Left colon (tissue), 2 donors: Measurements from ENCODE around the gene BCAT1. TPM values are rescaled to one million over a fixed set of nuclear protein-coding genes. Genes with fewer than 3 reads are reported as not detected.
"Not testable (repeated sequence)": the region's sequence is repeated elsewhere in the genome, so short reads cannot be mapped to it uniquely, and the experiment has no call there.

ENCODE experiments used
- ATAC-seq: fragments of 200-7000 bp; cut with Tn5 transposase; one replicate; pipeline ENCODE4 v1.9.1; 2020; ENCODE audit warnings: mild to moderate bottlenecking, moderate library complexity
- DNase-seq, 2 donors: peaks; one replicate each; pipeline ENCODE4 v3.0.0-alpha.2; 2020
- intact Hi-C, 2 donors: fragments of 100-400 bp; cut with DNase I in 1 of 2; cut with micrococcal nuclease in 1 of 2; formaldehyde crosslinking; loops; one replicate each; pipeline versions ENCODE4 v1.11.2 to v1.14.0; 2022; cut with DNase I, micrococcal nuclease
- total RNA-seq, 2 donors: library from RNA; stranded (reverse); fragmentation: NEBNext Ultra II Directional; extraction: Animal tissue kit (Norgen Biotek cat#: 25700); gene quantifications; one replicate each; pipeline ENCODE4 v1.2.1, GENCODE V29; 2021
- donor health status: DM: no; HTN: no; CAD: no.
- donor health status: DM: yes; HTN: yes; CAD: no.

Gene BCAT1
- total RNA-seq, 2 donors from 2014 or later, result 6.0 to 9.4 TPM

- DNase-seq (no peak), ATAC-seq (no peak)
- intact Hi-C loops, result no loop called here
Observed at GRCh38 chr12:24966951-24967564, 18.2 kb upstream of the BCAT1 start.

GRCh38 chr12:24964342-24964741, 15.4 kb upstream of the BCAT1 start:
- DNase-seq, result no peak
- intact Hi-C loops, result no loop called here
- ATAC-seq, result no peak

GRCh38 chr12:24960222-24960855, 11.4 kb upstream of the BCAT1 start:
- ATAC-seq (no peak), DNase-seq (no peak)
- intact Hi-C loops, result no loop called here

GRCh38 chr12:24956351-24956750, 7.5 kb upstream of the BCAT1 start:
- ATAC-seq, intact Hi-C loops, DNase-seq: not testable (repeated sequence)

- no peak for DNase-seq
- intact Hi-C loops, result no loop called here
Observed at GRCh38 chr12:24955853-24956252, 7.0 kb upstream of the BCAT1 start.

GRCh38 chr12:24955389-24955788, 6.5 kb upstream of the BCAT1 start:
- DNase-seq, result no peak
- intact Hi-C loops, result no loop called here

More at GRCh38 chr12:24955853-24956252, 7.0 kb upstream of the BCAT1 start:
- no peak for ATAC-seq

GRCh38 chr12:24954261-24954660, 5.4 kb upstream of the BCAT1 start:
- ATAC-seq (no peak), DNase-seq (no peak)
- intact Hi-C loops, result no loop called here

More at GRCh38 chr12:24955389-24955788, 6.5 kb upstream of the BCAT1 start:
- ATAC-seq, result no peak

GRCh38 chr12:24952389-24952788, 3.5 kb upstream of the BCAT1 start:
- DNase-seq (no peak), ATAC-seq (no peak)
- intact Hi-C loops, result no loop called here

GRCh38 chr12:24950231-24950834, 1.4 kb upstream of the BCAT1 start:
- no peak for DNase-seq
- intact Hi-C loops, result no loop called here

GRCh38 chr12:24948420-24948756, 513 bp downstream of the BCAT1 start:
- DNase-seq, result no peak
- intact Hi-C loops, result no loop called here
- ATAC-seq, result no peak

More at GRCh38 chr12:24950231-24950834, 1.4 kb upstream of the BCAT1 start:
- ATAC-seq, result no peak

- intact Hi-C loops, result no loop called here
- ATAC-seq, result no peak
- no peak for DNase-seq
Observed at GRCh38 chr12:24947541-24948419, 1.1 kb downstream of the BCAT1 start.

- ATAC-seq, result no peak
- no peak for DNase-seq
- intact Hi-C loops, result no loop called here
Observed at GRCh38 chr12:24945845-24946244, 3.1 kb downstream of the BCAT1 start.

GRCh38 chr12:24945039-24945438, 3.9 kb downstream of the BCAT1 start:
- DNase-seq (no peak), ATAC-seq (no peak)
- intact Hi-C loops, result no loop called here

GRCh38 chr12:24944601-24944975, 4.3 kb downstream of the BCAT1 start:
- ATAC-seq (no peak), DNase-seq (no peak)
- intact Hi-C loops, result no loop called here

- intact Hi-C loops, result no loop called here
- no peak for DNase-seq
- ATAC-seq, result no peak
Observed at GRCh38 chr12:24943947-24944600, 4.8 kb downstream of the BCAT1 start.

- intact Hi-C loops, result no loop called here
- ATAC-seq, result no peak
Observed at GRCh38 chr12:24940157-24940556, 8.7 kb downstream of the BCAT1 start.

GRCh38 chr12:24939551-24939950, 9.3 kb downstream of the BCAT1 start:
- ATAC-seq, DNase-seq, intact Hi-C loops: not testable (repeated sequence)

More at GRCh38 chr12:24940157-24940556, 8.7 kb downstream of the BCAT1 start:
- DNase-seq, result no peak

- DNase-seq (no peak), ATAC-seq (no peak)
- intact Hi-C loops, result no loop called here
Observed at GRCh38 chr12:24938341-24938740, 10.6 kb downstream of the BCAT1 start.
